HepG2 (cell line): ENCODE data around the gene B4GALT5. TPM values are rescaled to one million over a fixed set of nuclear protein-coding genes. Genes with fewer than 3 reads are reported as not detected.

Source experiments
- ARNT2 ChIP-seq: sonication (generic); formaldehyde crosslinking; IDR thresholded peaks from 2 replicates; pipeline ENCODE4 v1.8.0; 2022; ENCODE audit warnings: mild to moderate bottlenecking, low read depth, missing genetic modification reagents, moderate library complexity
- ASH2L ChIP-seq: fragments of 300-600, 200-600 bp; sonication (generic); IDR thresholded peaks from 2 replicates; pipeline ENCODE4 v1.7.0; 2017; ENCODE audit warnings: low read depth, mild to moderate bottlenecking, moderate library complexity, mixed read lengths, low read length; ENCODE audit not compliant: insufficient read length
- BRCA1 ChIP-seq: sonication (generic); formaldehyde crosslinking; IDR thresholded peaks from 2 replicates; pipeline ENCODE4 v1.4.0; 2020; ENCODE audit warnings: missing genetic modification reagents
- JUNB ChIP-seq: sonication (generic); formaldehyde crosslinking; IDR thresholded peaks from 2 replicates; pipeline ENCODE4 v1.8.0; 2022; ENCODE audit warnings: missing genetic modification reagents, mild to moderate bottlenecking, borderline replicate concordance
- KDM4B ChIP-seq: sonication (generic); formaldehyde crosslinking; IDR thresholded peaks from 2 replicates; pipeline ENCODE4 v1.4.0; 2020; ENCODE audit warnings: missing genetic modification reagents
- MAZ ChIP-seq, 2 experiments: sonication (generic) in 1 of 2; formaldehyde crosslinking in 1 of 2; IDR thresholded peaks; 2 replicates each; pipeline versions ENCODE4 v1.5.0 to v1.6.1; 2012 to 2020; ENCODE audit warnings: low read depth in 2 of 2, mild to moderate bottlenecking in 2 of 2, borderline replicate concordance in 1 of 2, improper control_type of control experiment in 1 of 2, low read length in 1 of 2, missing genetic modification reagents in 1 of 2, moderate library complexity in 1 of 2
- NCOR1 ChIP-seq: fragments of 200-600 bp; sonication (generic); IDR thresholded peaks from 2 replicates; pipeline ENCODE4 v1.7.0; 2017; ENCODE audit warnings: antibody characterized with exemption, low read length, borderline replicate concordance
- PHF5A ChIP-seq: IDR thresholded peaks from one replicate; pipeline ENCODE4 v1.6.1; 2018; ENCODE audit warnings: low read depth, missing genetic modification reagents; ENCODE audit not compliant: unreplicated experiment
- ZBTB3 ChIP-seq: sonication (generic); formaldehyde crosslinking; IDR thresholded peaks from 2 replicates; pipeline ENCODE4 v1.4.0; 2020; ENCODE audit warnings: low read depth, mild to moderate bottlenecking, moderate library complexity, missing genetic modification reagents, borderline replicate concordance
- ZFP36L1 ChIP-seq: sonication (generic); formaldehyde crosslinking; IDR thresholded peaks from 2 replicates; pipeline ENCODE4 v1.8.0; 2022; ENCODE audit warnings: mild to moderate bottlenecking, missing genetic modification reagents, moderate library complexity
- ZFP90 ChIP-seq: sonication (generic); formaldehyde crosslinking; IDR thresholded peaks from 2 replicates; pipeline ENCODE4 v1.8.0; 2022; ENCODE audit warnings: missing genetic modification reagents, mild to moderate bottlenecking, inconsistent platforms, borderline replicate concordance
- ZMYM4 ChIP-seq: sonication (generic); formaldehyde crosslinking; IDR thresholded peaks from 2 replicates; pipeline ENCODE4 v1.8.1; 2023; ENCODE audit warnings: mild to moderate bottlenecking, missing genetic modification reagents
- ZNF136 ChIP-seq: sonication (generic); formaldehyde crosslinking; IDR thresholded peaks from 2 replicates; pipeline ENCODE4 v1.8.1; 2022; ENCODE audit warnings: low read depth, mild to moderate bottlenecking, moderate library complexity, missing genetic modification reagents
- ZNF264 ChIP-seq: sonication (generic); formaldehyde crosslinking; IDR thresholded peaks from 2 replicates; pipeline ENCODE4 v1.4.0; 2020; ENCODE audit warnings: missing genetic modification reagents
- ZNF350 ChIP-seq: sonication (generic); formaldehyde crosslinking; IDR thresholded peaks from 2 replicates; pipeline ENCODE4 v1.4.0; 2020; ENCODE audit warnings: mild to moderate bottlenecking, low read depth, missing genetic modification reagents, borderline replicate concordance
- ZNF644 ChIP-seq: IDR thresholded peaks from 2 replicates; pipeline ENCODE4 v1.6.1; 2016; ENCODE audit warnings: low read depth
- ZNF713 ChIP-seq: sonication (generic); formaldehyde crosslinking; IDR thresholded peaks from 2 replicates; pipeline ENCODE4 v1.4.0; 2020; ENCODE audit warnings: mild to moderate bottlenecking, missing genetic modification reagents
- ZNF747 ChIP-seq: sonication (generic); formaldehyde crosslinking; IDR thresholded peaks from 2 replicates; pipeline ENCODE4 v1.8.1; 2023; ENCODE audit warnings: missing genetic modification reagents, mild to moderate bottlenecking, borderline replicate concordance
- ZNF83 ChIP-seq: sonication (generic); formaldehyde crosslinking; IDR thresholded peaks from 2 replicates; pipeline ENCODE4 v1.4.0; 2020; ENCODE audit warnings: missing genetic modification reagents, mild to moderate bottlenecking, borderline replicate concordance
- ZNF850 ChIP-seq: sonication (generic); formaldehyde crosslinking; conservative IDR thresholded peaks from 2 replicates; pipeline ENCODE4 v1.9.0; 2021; ENCODE audit warnings: mild to moderate bottlenecking, missing genetic modification reagents
- ZSCAN12 ChIP-seq: sonication (generic); formaldehyde crosslinking; IDR thresholded peaks from 2 replicates; pipeline ENCODE4 v1.9.0; 2021; ENCODE audit warnings: mild to moderate bottlenecking, missing genetic modification reagents
- polyA plus RNA-seq, 8 experiments: library from polyadenylated mRNA; depleted of rRNA in 3 of 8; stranded (reverse) in 7 of 8; unstranded in 1 of 8; fragments of >200 nt; fragmentation: Illumina TruSeq in 4 of 8; extraction: Trizol in 4 of 8; gene quantifications; 2 replicates each; pipeline versions ENCODE4 v1.2.1 to v1.2.3, GENCODE V29; 2011 to 2016; ENCODE audit warnings: low read depth in 4 of 8, missing spikeins in 1 of 8, mixed read lengths in 1 of 8; ENCODE audit not compliant: insufficient read depth in 1 of 8
- total RNA-seq, 5 experiments: library from RNA; depleted of rRNA; stranded (reverse); fragments of >200 nt; fragmentation: Illumina TruSeq; extraction: Trizol; gene quantifications; 2 replicates each; pipeline ENCODE4 v1.2.3, GENCODE V29; 2016; ENCODE audit warnings: low read depth in 1 of 5
- TF ChIP-seq, protein P1 (sequence below): sonication (generic); formaldehyde crosslinking; IDR thresholded peaks from 2 replicates; pipeline ENCODE4 v1.5.0; 2020; ENCODE audit warnings: missing genetic modification reagents
- TF ChIP-seq, protein P2 (sequence below): sonication (generic); formaldehyde crosslinking; IDR thresholded peaks from 2 replicates; pipeline ENCODE4 v1.4.0; 2020; ENCODE audit warnings: missing genetic modification reagents
- TF ChIP-seq, protein P3 (sequence below): IDR thresholded peaks from 2 replicates; pipeline ENCODE4 v1.6.1; 2016; ENCODE audit warnings: low read depth

B4GALT5 gene
- total and polyA plus RNA-seq, 2 of the 13 experiments (the other 11 are each of a cell fraction or from before 2014, with no cell fraction given): 27.3 to 30.9 TPM

- TF ChIP-seq, protein P1, sequence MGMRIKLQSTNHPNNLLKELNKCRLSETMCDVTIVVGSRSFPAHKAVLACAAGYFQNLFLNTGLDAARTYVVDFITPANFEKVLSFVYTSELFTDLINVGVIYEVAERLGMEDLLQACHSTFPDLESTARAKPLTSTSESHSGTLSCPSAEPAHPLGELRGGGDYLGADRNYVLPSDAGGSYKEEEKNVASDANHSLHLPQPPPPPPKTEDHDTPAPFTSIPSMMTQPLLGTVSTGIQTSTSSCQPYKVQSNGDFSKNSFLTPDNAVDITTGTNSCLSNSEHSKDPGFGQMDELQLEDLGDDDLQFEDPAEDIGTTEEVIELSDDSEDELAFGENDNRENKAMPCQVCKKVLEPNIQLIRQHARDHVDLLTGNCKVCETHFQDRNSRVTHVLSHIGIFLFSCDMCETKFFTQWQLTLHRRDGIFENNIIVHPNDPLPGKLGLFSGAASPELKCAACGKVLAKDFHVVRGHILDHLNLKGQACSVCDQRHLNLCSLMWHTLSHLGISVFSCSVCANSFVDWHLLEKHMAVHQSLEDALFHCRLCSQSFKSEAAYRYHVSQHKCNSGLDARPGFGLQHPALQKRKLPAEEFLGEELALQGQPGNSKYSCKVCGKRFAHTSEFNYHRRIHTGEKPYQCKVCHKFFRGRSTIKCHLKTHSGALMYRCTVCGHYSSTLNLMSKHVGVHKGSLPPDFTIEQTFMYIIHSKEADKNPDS: 0 out of 2 replicates have a peak, but pooled peaks have one; percentile 55
- peak; percentile 83 for TF ChIP-seq KDM4B (CRISPR knock-in tag)
- no peak for TF ChIP-seq ZNF850 (CRISPR knock-in tag)
- TF ChIP-seq ZFP90: peak; percentile 84; the same call in 1 of the 2 replicates
- TF ChIP-seq, protein P2, sequence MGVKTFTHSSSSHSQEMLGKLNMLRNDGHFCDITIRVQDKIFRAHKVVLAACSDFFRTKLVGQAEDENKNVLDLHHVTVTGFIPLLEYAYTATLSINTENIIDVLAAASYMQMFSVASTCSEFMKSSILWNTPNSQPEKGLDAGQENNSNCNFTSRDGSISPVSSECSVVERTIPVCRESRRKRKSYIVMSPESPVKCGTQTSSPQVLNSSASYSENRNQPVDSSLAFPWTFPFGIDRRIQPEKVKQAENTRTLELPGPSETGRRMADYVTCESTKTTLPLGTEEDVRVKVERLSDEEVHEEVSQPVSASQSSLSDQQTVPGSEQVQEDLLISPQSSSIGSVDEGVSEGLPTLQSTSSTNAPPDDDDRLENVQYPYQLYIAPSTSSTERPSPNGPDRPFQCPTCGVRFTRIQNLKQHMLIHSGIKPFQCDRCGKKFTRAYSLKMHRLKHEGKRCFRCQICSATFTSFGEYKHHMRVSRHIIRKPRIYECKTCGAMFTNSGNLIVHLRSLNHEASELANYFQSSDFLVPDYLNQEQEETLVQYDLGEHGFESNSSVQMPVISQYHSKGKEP (CRISPR knock-in tag): peak; percentile 40; the same call in 1 of the 2 replicates
- TF ChIP-seq NCOR1: peak; percentile 88; the same call in 1 of the 2 replicates
- peak; percentile 80 for TF ChIP-seq PHF5A (CRISPR knock-in tag)
- no peak for TF ChIP-seq MAZ (IDR thresholded peaks at IDR 0.05; ENCODE audit: borderline replicate concordance, low read depth, low read length)
- peak; percentile 71 for TF ChIP-seq MAZ (CRISPR knock-in tag; IDR thresholded peaks at IDR 0.05; ENCODE audit: low read depth)
- no peak for TF ChIP-seq JUNB (CRISPR knock-in tag)
- TF ChIP-seq ZFP36L1 (CRISPR knock-in tag): peak; percentile 83
- TF ChIP-seq ZMYM4 (CRISPR knock-in tag): peak; percentile 89
- TF ChIP-seq ZNF644 (CRISPR knock-in tag): peak; percentile 95
- TF ChIP-seq ZNF136: peak; percentile 82; the same call in 1 of the 2 replicates
- peak; percentile 91 for TF ChIP-seq ASH2L
- peak; percentile 82 for TF ChIP-seq ZNF264
- 0 out of 2 replicates have a peak, but pooled peaks have one; percentile 67 for TF ChIP-seq BRCA1 (CRISPR knock-in tag)
- no peak for TF ChIP-seq ARNT2 (CRISPR knock-in tag)
- peak; percentile 74; the same call in 1 of the 2 replicates for TF ChIP-seq ZSCAN12
- no peak for TF ChIP-seq ZNF83
- peak; percentile 85; the same call in 1 of the 2 replicates for TF ChIP-seq ZNF350 (CRISPR knock-in tag)
- TF ChIP-seq ZBTB3: peak; percentile 59; the same call in 1 of the 2 replicates
- TF ChIP-seq, protein P3, sequence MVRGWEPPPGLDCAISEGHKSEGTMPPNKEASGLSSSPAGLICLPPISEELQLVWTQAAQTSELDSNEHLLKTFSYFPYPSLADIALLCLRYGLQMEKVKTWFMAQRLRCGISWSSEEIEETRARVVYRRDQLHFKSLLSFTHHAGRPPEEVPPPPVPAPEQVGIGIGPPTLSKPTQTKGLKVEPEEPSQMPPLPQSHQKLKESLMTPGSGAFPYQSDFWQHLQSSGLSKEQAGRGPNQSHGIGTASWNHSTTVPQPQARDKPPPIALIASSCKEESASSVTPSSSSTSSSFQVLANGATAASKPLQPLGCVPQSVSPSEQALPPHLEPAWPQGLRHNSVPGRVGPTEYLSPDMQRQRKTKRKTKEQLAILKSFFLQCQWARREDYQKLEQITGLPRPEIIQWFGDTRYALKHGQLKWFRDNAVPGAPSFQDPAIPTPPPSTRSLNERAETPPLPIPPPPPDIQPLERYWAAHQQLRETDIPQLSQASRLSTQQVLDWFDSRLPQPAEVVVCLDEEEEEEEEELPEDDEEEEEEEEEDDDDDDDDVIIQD: peak; percentile 82; the same call in 1 of the 2 replicates
- TF ChIP-seq ZNF747 (CRISPR knock-in tag): 0 out of 2 replicates have a peak, but pooled peaks have one; percentile 71
- TF ChIP-seq ZNF713 (CRISPR knock-in tag): no peak
Measured at GRCh38 chr20:49690899-49691620, 22.6 kb downstream of the B4GALT5 start (continued).
